GM21423 (cell line): ENCODE data around the gene ZNF445.
"Not testable (repeated sequence)": the region's sequence is repeated elsewhere in the genome, so short reads cannot be mapped to it uniquely, and the experiment has no call there.

ENCODE experiments used
- ATAC-seq: cut with Tn5 transposase; IDR thresholded peaks from one replicate; pipeline ENCODE4 v1.9.1; 2021; ENCODE audit warnings: mild to moderate bottlenecking, moderate library complexity; ENCODE audit not compliant: unreplicated experiment

ZNF445 gene

DNA sequence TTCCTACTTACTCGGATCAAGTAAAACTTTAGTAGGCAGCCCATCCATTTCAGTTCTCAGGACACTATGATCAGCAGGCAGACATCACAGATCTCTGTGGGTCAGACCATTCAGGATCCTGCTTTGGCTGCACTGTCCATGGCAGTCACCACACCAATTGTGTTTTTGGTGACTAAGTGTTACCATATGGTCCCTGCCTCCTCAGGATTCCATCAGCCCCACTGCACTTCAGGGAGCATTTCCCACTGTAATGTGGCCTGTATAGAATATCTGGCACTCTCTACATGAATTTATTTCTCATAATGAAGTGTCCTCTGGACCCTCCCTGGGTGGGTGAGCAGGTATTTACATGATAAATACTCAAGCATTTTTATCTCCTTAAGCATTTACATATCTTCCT, 41.3 kb downstream of the ZNF445 start:
- no peak for ATAC-seq

- ATAC-seq, result no peak
Observed at GRCh38 chr3:44434834-44435510, 42.5 kb downstream of the ZNF445 start.

DNA sequence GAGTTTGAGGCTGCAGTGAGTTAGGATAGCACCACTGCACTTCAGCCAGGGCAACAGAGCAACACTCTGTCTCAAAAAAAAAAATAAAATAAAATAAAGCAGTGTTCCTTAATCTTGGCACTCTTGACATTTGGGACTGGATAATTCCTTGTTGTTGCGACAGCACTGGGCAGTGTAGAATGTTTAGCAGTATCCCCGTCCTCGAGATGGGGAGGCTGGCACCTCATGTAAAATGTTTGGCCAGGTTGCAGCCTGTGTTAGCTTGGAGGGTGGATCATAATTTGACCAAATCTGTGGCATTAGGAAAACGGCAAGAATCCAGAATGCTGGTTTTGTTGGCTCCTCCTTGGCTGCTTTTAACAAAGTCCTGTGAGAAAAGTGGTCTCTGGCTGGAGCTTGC, 47.0 kb downstream of the ZNF445 start:
- no peak for ATAC-seq

GRCh38 chr3:44429459-44429858, 48.0 kb downstream of the ZNF445 start:
- ATAC-seq, result no peak

- no peak for ATAC-seq
Observed at GRCh38 chr3:44428910-44429309, 48.6 kb downstream of the ZNF445 start.

GRCh38 chr3:44427683-44428082, 49.8 kb downstream of the ZNF445 start:
- ATAC-seq, result no peak

GRCh38 chr3:44424758-44425157, 52.7 kb downstream of the ZNF445 start:
- no peak for ATAC-seq

DNA sequence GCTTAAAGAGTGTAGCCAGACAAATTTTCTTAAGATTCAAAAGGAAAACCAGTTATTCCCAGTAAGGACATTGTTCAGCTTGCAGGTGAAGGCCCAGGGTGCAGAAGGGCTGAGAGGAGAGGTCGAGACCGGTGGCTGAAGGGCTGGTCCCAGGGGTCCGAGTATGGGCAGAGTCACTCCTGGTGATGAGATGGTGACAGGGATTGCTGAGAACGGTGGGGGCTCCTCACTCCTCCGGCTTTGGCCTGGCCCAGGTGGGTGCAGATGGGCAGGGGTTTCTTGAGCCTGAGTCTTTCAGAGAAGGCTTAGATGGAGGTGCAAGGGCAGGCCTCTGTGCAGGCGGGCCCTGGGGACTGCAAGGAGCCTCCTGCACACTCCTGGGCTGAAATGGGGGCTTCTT, 56.2 kb downstream of the ZNF445 start:
- ATAC-seq, result no peak

DNA sequence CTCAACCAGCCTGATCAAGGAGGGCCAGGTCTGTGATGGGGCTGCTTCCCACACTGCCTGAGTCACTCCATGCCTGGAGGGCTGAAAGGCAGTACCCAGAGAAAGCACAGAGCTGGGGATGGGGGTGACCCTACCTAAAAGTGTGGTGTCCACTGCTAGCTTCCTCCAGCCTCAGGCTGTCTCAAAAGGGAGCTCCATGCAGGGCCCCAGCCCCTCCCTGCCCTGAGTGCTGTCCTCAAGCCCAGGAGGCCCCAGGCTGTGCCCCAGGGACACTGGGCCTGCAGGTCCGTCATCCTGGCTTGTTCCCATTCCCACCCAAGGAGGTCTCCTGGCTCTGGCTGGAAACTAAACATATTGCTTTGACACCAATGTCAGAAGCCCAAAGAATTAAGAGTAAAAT, 56.8 kb downstream of the ZNF445 start:
- ATAC-seq, result no peak

DNA sequence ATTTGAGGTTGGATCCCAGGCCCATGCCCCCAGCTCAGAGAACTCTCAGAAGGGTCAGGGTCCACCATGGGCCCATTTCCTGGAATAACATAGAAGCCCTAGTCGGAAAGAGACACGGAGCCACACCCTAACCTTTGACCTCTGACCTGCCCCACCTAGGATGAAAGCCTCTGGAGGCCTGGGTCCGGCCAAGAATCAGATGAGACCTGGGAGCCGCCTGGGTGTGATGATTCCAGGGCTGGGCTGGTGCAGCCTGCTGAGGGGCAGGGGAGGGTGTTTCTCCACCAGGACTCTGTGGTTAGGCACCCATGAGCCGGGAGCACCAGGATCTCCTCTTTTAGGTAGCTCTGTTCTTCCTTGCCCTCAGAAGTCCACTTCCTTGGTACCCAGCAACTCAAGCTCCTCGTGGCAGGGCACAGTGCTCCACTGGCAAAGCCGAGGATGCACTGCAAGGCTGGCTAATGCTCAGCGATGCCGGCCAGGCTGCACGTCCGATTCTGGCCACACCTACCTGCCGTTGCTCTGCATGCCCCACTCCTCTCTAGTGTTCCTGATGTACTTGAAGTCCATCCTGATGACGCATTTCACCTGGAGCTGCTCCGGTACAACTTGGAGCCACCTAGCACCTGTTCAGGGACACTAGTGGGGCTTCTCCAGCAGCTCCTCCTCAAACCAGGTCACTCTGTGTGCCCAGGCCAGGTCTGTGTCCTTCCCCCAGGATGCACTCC, 57.4 kb downstream of the ZNF445 start:
- ATAC-seq, result no peak

GRCh38 chr3:44419116-44419922, 58.2 kb downstream of the ZNF445 start:
- ATAC-seq, result no peak

DNA sequence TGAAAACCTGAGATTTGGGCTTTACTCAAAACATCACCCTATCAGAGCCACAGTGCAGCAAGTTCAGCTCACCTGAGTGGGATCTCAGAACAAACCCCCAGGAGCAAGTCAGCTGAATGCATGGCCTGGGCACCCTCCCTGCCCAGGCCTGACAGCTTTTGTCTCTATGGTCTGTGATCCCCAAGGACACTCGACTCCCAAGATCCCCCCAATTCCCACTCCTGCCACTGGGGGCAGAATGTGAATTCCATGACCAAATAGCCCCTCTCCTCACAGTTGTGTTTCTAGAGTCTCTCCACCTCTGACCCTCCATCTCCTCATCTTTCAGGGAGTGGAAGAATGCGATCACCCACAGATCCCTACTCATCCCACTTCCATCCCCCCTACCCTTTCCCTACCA, 58.9 kb downstream of the ZNF445 start:
- no peak for ATAC-seq

DNA sequence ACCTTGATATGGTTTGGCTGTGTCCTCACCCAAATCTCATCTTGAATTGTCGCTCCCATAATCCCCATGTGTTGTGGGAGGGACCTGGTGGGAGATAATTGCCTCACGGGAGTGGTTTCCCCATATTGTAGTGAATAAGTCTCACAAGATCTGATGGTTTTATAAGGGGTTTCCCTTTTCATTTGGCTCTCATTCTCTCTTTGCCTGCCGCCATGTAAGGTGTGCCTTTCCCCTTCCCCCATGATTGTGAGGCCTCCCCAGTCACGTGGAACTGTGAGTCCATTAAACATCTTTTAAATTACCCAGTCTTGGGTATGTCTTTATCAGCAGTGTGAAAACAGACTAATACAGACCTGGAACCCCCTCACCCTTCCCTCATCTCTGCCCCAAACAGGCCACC, 59.4 kb downstream of the ZNF445 start:
- ATAC-seq, result not testable (repeated sequence)

GRCh38 chr3:44416031-44417030, 61.1 kb downstream of the ZNF445 start:
- no peak for ATAC-seq

- ATAC-seq, result no peak
Observed at GRCh38 chr3:44415421-44415820, 62.0 kb downstream of the ZNF445 start.

DNA sequence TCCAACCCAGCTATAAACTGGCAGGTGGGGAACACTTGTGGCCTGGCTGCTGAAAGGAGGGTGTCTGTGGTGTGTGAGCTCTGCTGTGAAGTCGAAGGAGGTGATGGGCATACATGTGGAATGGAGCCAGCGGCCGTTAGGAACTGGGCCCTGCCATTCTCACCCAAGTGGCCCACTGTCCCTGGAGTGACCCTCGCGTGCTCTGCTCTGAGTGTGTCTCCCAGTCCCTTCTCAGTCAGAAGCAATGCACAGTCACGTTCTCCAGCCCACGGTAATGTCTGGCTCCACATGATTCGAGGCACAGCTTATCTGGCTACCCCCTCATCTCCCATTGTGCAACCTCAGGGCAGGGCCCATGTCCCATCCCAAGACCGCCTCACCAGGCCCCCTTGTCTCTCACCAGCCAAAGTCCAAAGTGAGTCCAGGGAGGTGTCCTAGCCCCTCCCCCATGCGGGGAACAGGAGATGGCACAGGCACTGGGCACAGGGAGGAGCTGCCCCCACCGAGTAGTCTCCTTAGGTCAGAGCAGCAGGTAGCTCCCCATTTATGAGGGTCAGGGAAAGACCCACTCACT, 62.9 kb downstream of the ZNF445 start:
- no peak for ATAC-seq

DNA sequence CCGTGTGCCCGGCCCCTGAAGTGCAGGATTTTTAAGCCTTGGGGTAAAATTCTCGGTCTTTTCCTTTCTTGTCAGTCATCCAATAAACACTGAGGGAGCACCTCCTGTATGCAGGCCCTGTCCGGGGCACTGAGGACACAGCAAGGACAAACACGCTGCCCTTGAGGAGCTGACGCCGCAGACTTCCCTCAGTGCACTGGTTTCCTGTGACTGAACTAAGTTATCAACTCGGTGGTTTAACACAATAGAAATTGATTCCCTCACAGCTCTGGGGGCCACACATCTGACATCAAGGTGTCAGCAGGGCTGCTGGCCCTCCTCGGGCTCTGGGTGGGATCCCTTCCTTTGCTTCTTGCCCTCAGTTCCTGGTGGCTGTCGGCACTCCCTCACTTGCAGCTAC, 65.1 kb downstream of the ZNF445 start:
- no peak for ATAC-seq

DNA sequence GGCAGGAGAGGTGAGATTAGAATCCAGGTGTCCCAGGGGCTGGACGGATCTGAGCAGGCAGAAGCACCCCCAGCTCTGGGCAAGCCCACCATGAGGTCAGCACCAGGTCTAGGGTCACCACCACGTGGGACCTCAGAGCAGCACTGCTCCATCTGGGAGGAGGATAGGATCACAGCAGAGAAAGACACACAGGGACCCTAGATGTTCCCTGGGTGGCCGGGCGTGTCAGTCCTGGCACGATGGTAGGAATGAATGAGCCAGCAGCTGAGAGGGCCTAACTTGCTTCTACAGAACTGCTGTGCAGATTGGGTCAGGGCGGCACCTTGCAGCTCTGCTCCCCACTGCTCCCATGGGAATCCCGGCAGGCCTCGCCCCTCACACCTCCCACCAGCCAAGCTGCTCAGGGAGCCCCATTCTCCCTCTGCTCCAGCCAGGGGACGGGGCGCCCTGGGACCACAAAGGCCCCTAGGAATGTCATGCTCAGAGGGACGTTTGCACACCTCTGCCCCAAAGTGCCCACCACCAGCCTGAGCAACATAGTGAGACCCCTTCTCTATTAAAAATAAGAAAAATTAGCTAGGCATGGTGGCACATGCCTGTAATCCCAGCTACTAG, 66.3 kb downstream of the ZNF445 start:
- ATAC-seq, result no peak

- ATAC-seq, result no peak
Observed at GRCh38 chr3:44409640-44410410, 67.6 kb downstream of the ZNF445 start.
